SK-N-MC (cell line): ENCODE measurements around the gene PTGFR.

Experiments used
- EZH2 ChIP-seq: fragments of 200-600 bp; sonication (generic); IDR thresholded peaks from one replicate; pipeline ENCODE4 v1.6.1; 2017; ENCODE audit warnings: antibody characterized with exemption
- FOXP2 ChIP-seq: optimal IDR thresholded peaks from 2 replicates; pipeline ENCODE3; 2011; ENCODE audit warnings: mild to moderate bottlenecking, moderate library complexity; ENCODE audit not compliant: insufficient read depth; ENCODE audit errors: extremely low read length, control extremely low read depth
- POLR2AphosphoS5 ChIP-seq: IDR thresholded peaks from 2 replicates; pipeline ENCODE4 v1.6.1; 2012; ENCODE audit warnings: mild to moderate bottlenecking, low read depth, low read length, borderline replicate concordance

DNA sequence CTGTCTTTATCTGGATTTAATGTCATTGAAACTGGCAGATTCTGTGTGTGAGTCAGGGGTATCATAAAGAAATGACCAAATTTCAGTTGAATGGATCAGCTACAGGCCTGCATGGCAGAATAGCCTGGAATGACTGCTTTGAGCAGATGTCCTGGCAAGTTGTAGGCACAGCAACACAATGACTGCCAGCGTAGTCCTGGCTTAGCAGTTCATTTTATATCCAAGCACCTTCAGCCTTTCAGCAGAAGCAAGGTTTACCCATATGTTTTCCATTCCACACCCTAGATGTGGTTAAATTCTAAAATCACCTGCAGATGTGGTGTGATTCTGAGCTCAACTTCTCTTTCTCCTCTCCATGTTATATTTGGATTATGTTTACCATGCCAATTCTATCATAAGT lies 22.3 kb upstream of the PTGFR start:
- TF ChIP-seq EZH2 (no peak), POLR2AphosphoS5 (no peak), FOXP2 (no peak)
